IPS-18c (cell line): Measurements from ENCODE around the gene ANKDD1A.
A peak's percentile ranks its signal among the peaks of the same experiment; 100 is the strongest.

Source experiments
- H3K4me3 ChIP-seq: 2 replicates; pipeline ENCODE4 v1.7.0; 2013; ENCODE audit warnings: low read depth, mild to moderate bottlenecking, low read length, moderate library complexity; ENCODE audit not compliant: insufficient read depth
- H3K9me3 ChIP-seq: one replicate; pipeline ENCODE4 v1.6.1; 2013; ENCODE audit warnings: mild to moderate bottlenecking, low read length, moderate library complexity; ENCODE audit not compliant: control insufficient read depth, insufficient read depth

The ANKDD1A gene

DNA sequence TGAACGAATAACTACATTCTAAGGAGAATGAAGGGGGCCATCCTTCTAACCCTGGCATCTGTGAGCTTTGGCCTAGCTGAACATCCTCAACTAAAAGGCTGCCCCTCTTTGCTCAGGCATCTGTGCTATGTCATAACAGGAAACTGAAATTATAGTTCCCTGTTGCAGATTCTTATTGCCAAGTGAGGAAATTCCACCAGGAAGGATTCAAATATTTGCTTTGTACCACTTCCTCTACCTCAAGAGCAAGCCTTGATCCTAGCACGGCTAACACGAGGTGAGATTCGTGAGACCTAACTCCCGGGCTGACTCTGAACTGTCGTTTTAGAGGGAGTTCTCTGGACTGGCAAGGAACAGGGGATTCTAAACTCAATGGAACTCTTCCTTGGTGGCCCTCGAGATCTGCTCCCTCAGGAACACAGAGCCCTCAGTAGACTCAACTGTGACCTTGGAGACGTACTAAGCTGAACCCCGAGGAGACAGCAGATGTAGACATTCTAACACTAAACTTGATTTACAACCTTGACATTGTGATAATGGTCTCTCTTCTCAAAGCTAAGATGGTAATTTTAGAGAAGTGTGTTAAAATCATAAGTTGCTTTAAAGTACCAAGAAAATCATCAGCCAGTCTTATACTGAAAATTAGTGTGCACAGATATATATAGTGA is 73.8 kb downstream of the ANKDD1A start:
- H3K9me3 ChIP-seq: peaks cover 3% of the 10 kb centered on the region
- H3K4me3 ChIP-seq: no peak overlapping the region

DNA sequence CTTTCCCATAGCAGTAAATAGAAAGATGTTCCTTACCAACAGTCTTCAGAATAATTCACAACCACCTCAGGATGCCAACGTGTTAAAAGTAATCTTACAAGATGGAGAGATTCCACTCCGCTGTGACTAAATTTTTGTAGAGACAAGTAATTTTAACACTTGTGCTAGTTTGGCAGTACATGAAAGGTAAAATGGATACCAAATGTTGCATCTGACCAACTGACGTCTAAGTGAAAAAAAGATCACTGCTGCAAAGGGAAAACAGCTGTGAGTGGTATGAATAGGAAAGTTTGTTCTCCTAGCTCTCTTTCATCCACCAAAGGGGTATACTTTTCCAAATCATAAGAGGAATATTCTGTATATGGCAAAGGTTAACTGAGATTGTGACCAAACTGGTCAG is 75.4 kb downstream of the ANKDD1A start:
- Histone ChIP-seq H3K9me3 (peaks cover 3% of the 10 kb centered on the region), H3K4me3 (no peak overlapping the region)

DNA sequence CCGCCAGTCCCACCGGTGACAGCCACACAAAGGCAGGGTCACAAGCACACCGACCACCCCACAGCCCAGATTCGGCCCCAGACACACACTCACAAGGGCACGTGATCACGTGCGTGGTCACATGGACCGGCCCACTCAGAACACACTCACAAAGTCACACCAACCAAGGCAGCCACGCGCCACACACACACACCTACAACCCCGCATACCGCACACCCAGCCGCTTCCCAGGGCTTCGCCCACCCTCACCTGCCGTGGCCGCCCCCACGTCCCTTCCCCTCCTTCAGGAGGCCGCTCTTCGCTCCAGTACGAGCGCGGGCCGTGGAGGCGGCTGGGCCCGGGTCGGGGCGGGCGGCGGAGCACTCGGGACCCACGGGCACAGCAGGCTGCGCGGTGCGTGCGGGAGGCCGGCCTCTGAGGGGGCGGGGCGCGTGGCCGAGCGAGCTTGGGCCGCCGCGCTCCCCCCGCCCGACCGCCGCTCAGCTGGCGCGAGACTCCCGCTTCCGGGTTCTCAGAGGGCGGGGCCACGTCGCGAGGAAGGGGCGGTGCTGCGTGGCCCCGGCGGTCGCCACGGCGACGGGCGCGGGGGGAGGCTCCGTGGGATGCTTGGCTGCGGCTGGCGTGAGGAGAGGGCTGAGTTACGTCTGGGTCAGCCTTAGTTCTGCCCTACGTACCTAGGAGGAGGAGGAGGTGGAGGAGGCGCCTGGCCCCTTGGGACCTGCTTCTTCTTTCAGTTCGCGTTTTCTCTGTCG is 77.9 kb downstream of the ANKDD1A start, which contains the start of gene SPG21:
SPG21 (minus strand) TSS at position 499 of the 752 bp plus-strand sequence. CDS start 6,345 bp downstream, outside the sequence.
- Histone ChIP-seq H3K4me3 (peak within 1 kb of the TSS; percentile 91), H3K9me3 (peaks cover 3% of the 10 kb centered on the region)

DNA sequence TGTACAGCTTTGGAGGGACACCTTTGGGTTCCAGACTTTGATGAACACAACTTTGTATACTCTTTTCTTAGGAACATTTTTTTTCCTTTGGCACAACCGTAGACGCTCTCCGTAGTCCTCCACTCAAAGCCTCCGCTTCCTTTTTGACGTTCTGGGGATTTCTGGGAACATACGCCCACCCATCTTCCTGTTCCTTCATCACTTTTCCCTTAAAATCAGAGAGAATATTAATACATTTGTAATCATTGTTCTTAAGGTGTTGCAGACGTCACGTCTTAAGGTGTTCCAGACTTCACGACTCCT is 78.4 kb downstream of the ANKDD1A start:
- peaks cover 3% of the 10 kb centered on the region for H3K9me3 ChIP-seq
- H3K4me3 ChIP-seq: peak overlapping the region; percentile 91

DNA sequence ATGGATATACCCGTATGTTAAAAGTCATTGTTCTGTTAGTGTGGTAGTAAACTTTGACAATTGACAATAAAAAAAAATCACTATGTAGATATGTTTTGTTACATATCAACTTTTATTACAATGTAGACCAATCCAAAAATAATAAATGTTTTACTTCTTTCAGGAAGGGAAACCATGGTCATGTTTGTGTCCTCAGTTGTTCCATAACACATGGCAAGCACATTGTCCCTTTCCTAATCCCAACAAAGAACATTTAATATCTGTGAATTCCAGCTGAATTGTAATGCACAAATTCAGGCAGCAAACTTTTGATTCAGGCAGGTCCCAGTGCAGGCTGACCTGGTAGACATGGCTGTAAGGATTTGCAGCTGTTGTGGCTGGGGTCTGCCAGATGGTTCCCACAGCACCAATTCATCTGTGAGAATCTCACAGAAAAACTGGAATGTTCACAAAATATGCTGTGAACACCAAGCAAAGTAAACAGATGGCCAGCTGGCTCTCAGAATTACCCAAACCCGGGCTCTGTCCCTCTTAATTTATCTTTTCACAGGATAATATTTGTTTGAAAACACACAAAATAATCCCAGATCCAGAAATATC is 79.9 kb downstream of the ANKDD1A start:
- Histone ChIP-seq H3K4me3 (no peak overlapping the region), H3K9me3 (peaks cover 3% of the 10 kb centered on the region)

DNA sequence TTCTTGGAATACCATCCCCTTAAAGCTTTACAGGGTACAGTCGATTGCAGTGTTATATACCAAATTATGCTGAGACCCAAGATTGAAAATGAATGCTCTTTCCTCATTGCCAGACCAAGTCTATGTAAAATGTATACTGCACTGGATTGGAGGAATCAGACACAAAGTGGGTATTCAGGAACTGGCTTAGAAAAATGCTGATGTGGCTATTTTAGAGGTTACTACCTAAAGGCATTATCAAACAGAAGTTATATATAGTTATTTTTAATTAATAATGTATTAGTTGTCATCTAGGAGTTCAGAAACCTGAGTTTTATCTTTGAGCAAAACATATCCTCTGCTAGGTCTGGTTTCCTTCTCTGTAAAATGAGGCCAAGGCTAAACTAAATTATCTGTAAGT is 81.6 kb downstream of the ANKDD1A start:
- Histone ChIP-seq H3K4me3 (no peak overlapping the region), H3K9me3 (peaks cover 3% of the 10 kb centered on the region)

DNA sequence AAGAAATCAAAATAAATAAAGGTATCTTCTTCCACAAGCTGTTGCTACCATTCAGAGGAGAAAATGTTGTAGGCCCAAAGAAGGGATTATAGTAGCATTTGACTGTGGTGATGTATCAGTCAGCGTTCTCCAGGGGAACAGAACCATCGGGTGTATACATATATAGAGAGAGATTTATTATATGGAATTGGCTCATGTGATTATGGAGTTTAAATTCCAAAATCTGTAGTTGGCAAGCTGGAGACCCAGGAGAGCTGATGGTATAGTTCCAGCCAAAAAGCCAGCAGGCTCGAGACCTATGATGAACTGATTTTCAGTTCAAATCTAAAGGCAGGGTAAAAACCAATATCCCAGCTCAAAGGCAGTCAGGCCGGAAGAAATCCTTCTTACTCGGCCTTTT is 85.4 kb downstream of the ANKDD1A start:
- no peaks in the 10 kb centered on the region for H3K9me3 ChIP-seq
- no peak overlapping the region for H3K4me3 ChIP-seq

DNA sequence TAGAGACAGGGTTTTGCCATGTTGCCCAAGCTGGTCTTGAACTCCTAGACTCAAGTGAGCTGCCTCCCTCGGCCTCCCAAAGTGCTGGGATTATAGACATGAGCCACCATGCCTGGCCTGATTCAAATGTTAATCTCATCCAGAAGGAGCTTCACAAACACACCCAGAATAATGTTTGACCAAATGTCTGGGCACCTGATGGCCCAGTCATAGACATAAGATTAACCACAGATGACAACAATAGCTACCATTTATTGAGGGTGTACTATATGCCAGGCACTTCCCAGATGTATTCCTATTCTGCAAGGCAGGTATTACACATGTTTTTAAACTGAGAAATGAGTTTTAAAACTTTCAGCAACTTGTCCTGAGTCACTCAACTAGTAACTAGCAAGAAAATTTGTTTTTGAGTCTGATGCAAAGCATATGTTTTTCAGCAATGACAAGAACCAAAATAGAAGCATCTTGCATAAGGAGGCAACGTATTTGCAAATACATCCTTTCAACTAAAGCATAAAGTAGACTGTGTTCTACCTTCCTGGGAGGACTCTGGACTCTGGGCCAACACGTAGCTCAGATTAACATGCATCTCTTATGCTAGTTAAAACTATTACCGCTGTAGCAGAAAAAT is 86.2 kb downstream of the ANKDD1A start:
- H3K9me3 ChIP-seq: no peaks in the 10 kb centered on the region

DNA sequence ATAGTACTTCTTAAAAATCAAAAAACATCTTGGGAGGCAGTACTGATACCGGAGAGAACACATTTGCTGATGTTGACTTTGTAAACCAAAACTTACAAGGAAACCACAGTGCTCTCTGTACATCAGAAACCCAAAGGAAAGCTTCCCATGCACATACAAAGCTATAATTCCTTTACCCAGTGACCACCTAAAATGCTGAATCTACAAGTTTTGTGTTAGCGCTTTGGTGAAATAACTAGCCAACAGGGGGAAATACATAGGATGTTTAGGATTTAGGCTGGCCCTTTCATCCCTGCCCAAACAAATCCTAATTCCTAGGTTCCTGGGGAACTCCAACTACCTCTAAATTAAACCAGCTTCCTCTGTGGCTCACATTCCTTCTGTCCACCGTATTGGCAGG is 93.3 kb downstream of the ANKDD1A start:
- H3K4me3 ChIP-seq: no peak overlapping the region
- H3K9me3 ChIP-seq: no peaks in the 10 kb centered on the region

More for the DNA sequence above, 86.2 kb downstream of the ANKDD1A start:
- no peak overlapping the region for H3K4me3 ChIP-seq

DNA sequence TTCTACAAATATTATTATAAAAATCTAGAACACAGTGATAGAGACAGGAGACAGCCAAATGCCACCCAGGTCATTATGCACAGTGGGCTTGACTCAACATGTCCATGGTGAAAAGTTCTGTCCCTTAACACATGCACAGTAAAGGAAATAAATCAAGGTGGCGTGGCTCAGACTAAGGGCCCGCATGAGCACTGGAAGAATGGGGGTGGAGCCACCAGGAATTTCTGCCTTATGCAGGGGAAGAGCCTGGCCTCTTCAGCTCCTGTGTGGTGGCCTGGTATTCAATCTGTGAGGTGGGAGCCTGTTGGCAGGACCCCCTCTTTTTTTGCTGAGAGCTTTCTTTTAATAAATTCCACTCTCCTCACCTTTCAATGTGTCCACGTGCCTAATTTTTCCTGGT is 95.2 kb downstream of the ANKDD1A start:
- no peak overlapping the region for H3K4me3 ChIP-seq
- no peaks in the 10 kb centered on the region for H3K9me3 ChIP-seq
